T-cell (primary cell): Measurements from ENCODE around the gene PRR7. TPM values are rescaled to one million over a fixed set of nuclear protein-coding genes. Genes with fewer than 3 reads are reported as not detected.
A peak's percentile ranks its signal among the peaks of the same experiment; 100 is the strongest.

Source experiments
- ATAC-seq, 4 experiments: fragments of 200-7000 bp in 3 of 4; fragments of 150-1000 bp in 1 of 4; cut with Tn5 transposase; replicated peaks in 1 of 4; 1 replicate in 3 of 4; 2 replicates in 1 of 4; pipeline ENCODE4 v1.10.0; 2021; ENCODE audit warnings: moderate library complexity in 3 of 4, mild to moderate bottlenecking in 2 of 4, moderate number of reproducible peaks in 1 of 4
- CTCF ChIA-PET, 2 donors: fragments of 300-600 bp; sonication (Branson Sonifier 250); formaldehyde crosslinking; loops; one replicate each; lab custom pipeline; 2022; ENCODE audit warnings: antibody characterized with exemption in 2 of 2; lab: Charles Lee
- POLR2A ChIA-PET, 2 donors: fragments of 300-600 bp; sonication (Branson Sonifier 250); formaldehyde crosslinking; loops; one replicate each; lab custom pipeline; 2022; ENCODE audit warnings: antibody characterized with exemption in 2 of 2; lab: Charles Lee
- DNase-seq, 35 experiments: peaks; one replicate each; pipeline versions ENCODE4 v3.0.0 to v3.0.0-alpha.2; 2013 to 2023
- H3K27ac ChIP-seq: one replicate; pipeline ENCODE4 v1.5.1; 2013; ENCODE audit warnings: low read length
- H3K27me3 ChIP-seq, 2 experiments: replicated peaks in 1 of 2; 1 replicate in 1 of 2; 2 replicates in 1 of 2; pipeline versions ENCODE4 v1.6.1 to v1.7.0; 2013; ENCODE audit warnings: low read length in 1 of 2, mixed read lengths in 1 of 2; ENCODE audit not compliant: control insufficient read depth in 2 of 2, insufficient read depth in 2 of 2; ENCODE audit errors: extremely low read depth in 1 of 2
- H3K36me3 ChIP-seq, 2 donors: 1 replicate in 1 of 2; 2 replicates in 1 of 2; pipeline versions ENCODE4 v1.6.1 to v1.7.0; 2013; ENCODE audit warnings: low read length in 1 of 2; ENCODE audit not compliant: control insufficient read depth in 2 of 2, insufficient read depth in 1 of 2; ENCODE audit errors: extremely low read depth in 1 of 2
- H3K4me1 ChIP-seq, 2 experiments: 1 replicate in 1 of 2; 2 replicates in 1 of 2; pipeline versions ENCODE4 v1.6.1 to v1.7.0; 2013; ENCODE audit warnings: low read length in 2 of 2, mixed read lengths in 1 of 2; ENCODE audit not compliant: insufficient read depth in 2 of 2, control insufficient read depth in 1 of 2; ENCODE audit errors: extremely low read depth in 1 of 2
- H3K4me3 ChIP-seq, 2 donors: 1 replicate in 1 of 2; 2 replicates in 1 of 2; pipeline versions ENCODE4 v1.5.1 to v1.7.0; 2013; ENCODE audit warnings: mild to moderate bottlenecking in 2 of 2, low read length in 1 of 2, moderate library complexity in 1 of 2; ENCODE audit not compliant: control insufficient read depth in 1 of 2; ENCODE audit errors: extremely low read depth in 1 of 2
- H3K9me3 ChIP-seq: 2 replicates; pipeline ENCODE4 v1.7.0; 2013
- H3K27ac Mint-ChIP-seq, 2 donors: one replicate each; pipeline ENCODE4 v1.8.0; 2020 to 2021; ENCODE audit warnings: mild to moderate bottlenecking in 2 of 2, mixed read lengths in 2 of 2
- H3K27me3 Mint-ChIP-seq, 2 donors: one replicate each; pipeline ENCODE4 v1.8.0; 2021 to 2022; ENCODE audit warnings: mixed read lengths in 2 of 2
- H3K36me3 Mint-ChIP-seq: one replicate; pipeline ENCODE4 v1.8.0; 2021; ENCODE audit warnings: mixed read lengths
- H3K4me1 Mint-ChIP-seq, 3 donors: one replicate each; pipeline ENCODE4 v1.8.0; 2020 to 2022; ENCODE audit warnings: mixed read lengths in 3 of 3, mild to moderate bottlenecking in 1 of 3
- H3K4me3 Mint-ChIP-seq, 3 donors: one replicate each; pipeline ENCODE4 v1.8.0; 2020 to 2022; ENCODE audit warnings: mild to moderate bottlenecking in 3 of 3, mixed read lengths in 3 of 3, moderate library complexity in 3 of 3
- H3K9me3 Mint-ChIP-seq, 3 donors: one replicate each; pipeline ENCODE4 v1.8.0; 2020 to 2022; ENCODE audit warnings: mixed read lengths in 3 of 3
- WGBS: methylation state at CpG from one replicate; pipeline ENCODE4 v1.1.5; 2013; ENCODE audit warnings: missing lambda C conversion rate; ENCODE audit not compliant: insufficient coverage; 5-methylcytosine and 5-hydroxymethylcytosine counted together
- total RNA-seq, 35 experiments: library from RNA in 6 of 35; stranded (reverse) in 6 of 35; fragments of 120-200 nt in 1 of 35; gene quantifications; one replicate each; pipeline versions ENCODE4 v1.2.1 to v1.2.4 and lab custom pipeline; 2013 to 2026

Gene PRR7
- total RNA-seq, 5 donors from 2014 or later (not counting 1 experiment from before 2014, with no cell fraction given): 9.5 to 28.2 (median 12.3) TPM

DNA sequence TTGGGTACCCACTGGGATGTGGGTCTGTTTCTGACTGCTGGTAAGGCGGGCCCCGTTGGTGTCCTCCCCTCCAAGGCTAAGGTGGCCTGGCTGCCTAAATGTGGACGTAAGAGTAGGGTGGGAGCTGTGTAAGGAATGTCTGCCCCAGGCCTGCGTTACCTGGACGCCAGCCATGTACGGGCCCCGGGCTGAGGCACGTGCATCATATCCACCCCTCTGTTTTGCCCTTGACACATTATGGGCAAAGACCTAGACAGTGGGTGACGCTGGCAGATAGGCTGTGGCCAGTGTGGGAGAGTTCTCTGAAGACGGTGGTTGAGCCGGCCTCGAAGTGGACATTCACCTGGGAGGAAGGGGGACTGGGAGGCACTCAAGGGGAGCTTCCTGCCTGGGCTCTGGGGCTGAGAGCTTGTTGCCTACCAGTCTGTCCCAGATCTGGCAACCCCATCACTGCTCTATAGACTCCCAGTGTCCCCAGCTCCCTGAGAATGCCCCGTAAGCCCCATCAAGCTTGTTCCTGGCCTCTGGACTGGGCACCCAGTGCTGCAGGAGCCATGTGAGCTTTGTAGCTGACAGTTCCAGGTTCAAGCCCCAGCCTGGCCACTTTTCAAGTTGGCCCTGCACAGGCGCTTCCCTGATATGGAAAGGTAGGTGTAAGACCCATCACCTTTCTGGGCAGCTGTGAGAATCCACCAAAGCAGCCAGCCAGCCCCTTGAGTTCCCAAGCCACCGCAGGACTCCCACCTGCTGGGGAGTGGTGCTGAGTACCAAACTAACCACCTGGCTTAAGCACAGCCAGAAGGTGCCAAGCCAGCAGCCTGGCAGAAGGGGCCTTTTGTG, 3.2 kb upstream of the PRR7 start:
- H3K9me3 ChIP-seq: no peaks in the 10 kb centered on the region
- H3K4me3 ChIP-seq: no peak overlapping the region
- 90% methylated on average over 9 of the region's 15 CpGs for WGBS
- no peaks in the 10 kb centered on the region for H3K27me3 ChIP-seq
- Mint-ChIP-seq H3K4me1 (peaks cover 59 to 68% (median 65%) of the 10 kb centered on the region in 3 donors), H3K36me3 (peaks cover 24% of the 10 kb centered on the region), H3K27ac (peak overlapping the region; percentile 95), H3K9me3 (no peaks in the 10 kb centered on the region), H3K27me3 (no peaks in the 10 kb centered on the region), H3K4me3 (no peak overlapping the region)
- peak in 1 of 35 experiments; percentile 5 for DNase-seq
- peaks cover 12 to 46% of the 10 kb centered on the region in 2 donors for H3K36me3 ChIP-seq
- ChIA-PET POLR2A (interaction anchor here in 1 of 2 donors (0.6 to 1.2 kb wide), 2 partner anchors 16 to 71 kb away, joined by 3 read pairs; no protein-coding TSS in a partner anchor), CTCF (interaction anchor here (0.7 to 5.0 kb wide), 5 partner anchors 12 to 53 kb away, joined by 3 to 24 read pairs (median 4); no protein-coding TSS in a partner anchor)
- H3K27ac ChIP-seq: peak overlapping the region; percentile 87
- no peak for ATAC-seq
- H3K4me1 ChIP-seq: peaks cover 31 to 83% of the 10 kb centered on the region in 2 experiments

DNA sequence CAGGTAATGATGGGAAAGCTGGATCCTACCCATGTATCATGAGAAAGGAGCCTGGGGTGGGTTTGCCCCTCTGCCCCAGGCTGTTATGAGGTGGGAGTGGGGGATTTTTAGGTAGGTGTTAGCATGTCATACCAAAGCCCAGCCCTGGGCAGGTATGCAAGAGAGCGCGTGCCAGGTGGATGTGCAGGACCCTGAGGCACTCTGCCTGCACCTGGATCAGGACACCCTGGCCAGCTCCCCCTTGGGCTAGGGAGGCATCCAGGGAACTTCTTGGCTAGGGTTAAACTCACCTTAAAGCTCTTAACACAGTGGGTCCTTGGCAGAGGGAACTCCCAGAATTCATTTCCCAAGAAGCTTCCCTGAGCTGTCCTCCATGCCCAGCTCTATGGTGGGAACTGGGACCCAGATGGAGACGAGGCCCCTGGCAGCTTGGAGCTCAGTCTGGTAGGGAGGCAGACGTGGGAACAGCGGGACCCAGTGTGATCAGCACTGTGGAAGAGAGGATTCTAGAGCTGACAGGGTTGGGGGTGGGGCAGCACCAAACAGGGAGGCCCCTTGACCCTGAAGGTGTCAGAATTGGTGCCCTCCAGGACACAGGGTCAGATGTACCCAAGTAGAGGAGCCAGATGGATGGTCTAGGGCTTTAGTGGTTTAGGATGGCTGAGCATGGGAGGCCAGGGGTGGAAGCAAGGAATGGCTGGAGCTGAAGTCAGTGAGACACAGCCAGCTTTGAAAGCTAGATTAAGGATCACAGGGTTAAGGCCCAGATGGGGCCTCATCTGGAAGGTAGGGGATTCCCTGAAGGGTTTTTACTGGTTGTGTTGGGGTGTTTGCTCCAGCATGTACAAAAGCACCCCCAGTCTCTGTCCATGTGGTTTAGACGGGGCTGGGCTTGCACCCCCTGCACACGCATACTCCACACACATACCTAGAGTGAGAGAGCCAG, 2.2 kb upstream of the PRR7 start:
- Mint-ChIP-seq H3K36me3 (peaks cover 18% of the 10 kb centered on the region), H3K27me3 (no peaks in the 10 kb centered on the region), H3K4me3 (peak overlapping the region; percentile 39 to 72 (median 45)), H3K27ac (peak overlapping the region; percentile 95), H3K4me1 (peaks cover 58 to 63% (median 63%) of the 10 kb centered on the region in 3 donors), H3K9me3 (no peaks in the 10 kb centered on the region)
- Histone ChIP-seq H3K4me3 (no peak overlapping the region), H3K27me3 (no peaks in the 10 kb centered on the region), H3K4me1 (peaks cover 28 to 82% of the 10 kb centered on the region in 2 experiments), H3K27ac (peak overlapping the region; percentile 87), H3K36me3 (peaks cover 12 to 37% of the 10 kb centered on the region in 2 donors), H3K9me3 (no peaks in the 10 kb centered on the region)
- DNase-seq (peak in 13 of 35 experiments; percentile 7 to 77 (median 40)), ATAC-seq (peak in 1 of 4 experiments; percentile 37)
- ChIA-PET POLR2A (interaction anchor here (0.5 to 3.0 kb wide), 4 partner anchors 8 to 17 kb away, joined by 3 to 27 read pairs (median 3); no protein-coding TSS in a partner anchor), CTCF (interaction anchor here (0.6 to 5.0 kb wide), 8 partner anchors 13 to 54 kb away, joined by 3 to 24 read pairs (median 10); partner anchors contain the start of gene GRK6 (in 1 of the 2))
- 82% methylated on average over 5 of the region's 7 CpGs for WGBS

GRCh38 chr5:177445052-177445916, 1.3 kb upstream of the PRR7 start:
- peak in 1 of 4 experiments; percentile 40 for ATAC-seq
- H3K4me1 Mint-ChIP-seq: peaks cover 49 to 55% (median 54%) of the 10 kb centered on the region in 3 donors
- H3K36me3 Mint-ChIP-seq: peaks cover 9% of the 10 kb centered on the region
- H3K36me3 ChIP-seq: peaks cover 5 to 30% of the 10 kb centered on the region in 2 donors
- peaks cover 0 to 2% of the 10 kb centered on the region in 2 experiments for H3K27me3 ChIP-seq
- peak in 9 of 35 experiments; percentile 12 to 83 (median 41) for DNase-seq
- WGBS: 29% methylated on average over 5 of the region's 10 CpGs
- peak overlapping the region; percentile 87 for H3K27ac ChIP-seq
- peak overlapping the region; percentile 72 to 78 (median 72) for H3K4me3 Mint-ChIP-seq
- ChIA-PET CTCF (interaction anchor here (0.6 to 5.0 kb wide), 13 partner anchors 10 to 726 kb away, joined by 3 to 24 read pairs (median 5); partner anchors contain the start of gene GRK6 (in 1 of the 2)), POLR2A (interaction anchor here (0.7 to 3.0 kb wide), 7 partner anchors 9 to 55 kb away, joined by 3 to 27 read pairs (median 5); partner anchors contain the start of gene GRK6 (in 1 of the 2))
- no peak overlapping the region for H3K4me3 ChIP-seq
- H3K9me3 Mint-ChIP-seq: no peaks in the 10 kb centered on the region
- H3K4me1 ChIP-seq: peaks cover 24 to 81% of the 10 kb centered on the region in 2 experiments
- no peaks in the 10 kb centered on the region for H3K27me3 Mint-ChIP-seq
- no peaks in the 10 kb centered on the region for H3K9me3 ChIP-seq
- peak overlapping the region; percentile 95 for H3K27ac Mint-ChIP-seq

GRCh38 chr5:177445917-177446199, 756 bp upstream of the PRR7 start:
- Mint-ChIP-seq H3K27ac (peak overlapping the region; percentile 95), H3K4me1 (peaks cover 46 to 57% (median 53%) of the 10 kb centered on the region in 3 donors), H3K27me3 (no peaks in the 10 kb centered on the region), H3K36me3 (peaks cover 8% of the 10 kb centered on the region), H3K9me3 (no peaks in the 10 kb centered on the region), H3K4me3 (peak overlapping the region; percentile 72 to 78 (median 72))
- CTCF ChIA-PET: interaction anchor here (0.6 to 5.0 kb wide), 11 partner anchors 10 to 725 kb away, joined by 3 to 24 read pairs (median 6); partner anchors contain the start of gene GRK6 (in 1 of the 2)
- POLR2A ChIA-PET: interaction anchor here (0.6 to 3.0 kb wide), 7 partner anchors 9 to 404 kb away, joined by 3 to 27 read pairs (median 5); partner anchors contain the start of gene GRK6 (in 1 of the 2)
- Histone ChIP-seq H3K4me1 (peaks cover 19 to 78% of the 10 kb centered on the region in 2 experiments), H3K27me3 (peaks cover 0 to 2% of the 10 kb centered on the region in 2 experiments), H3K4me3 (peak overlapping the region in 1 of 2 donors; percentile 55), H3K27ac (peak overlapping the region; percentile 87), H3K9me3 (no peaks in the 10 kb centered on the region), H3K36me3 (peaks cover 0 to 25% of the 10 kb centered on the region in 2 donors)
- peak in 1 of 35 experiments; percentile 60 for DNase-seq
- 6% methylated on average over 3 of the region's 8 CpGs for WGBS
- peak in 1 of 4 experiments; percentile 2 for ATAC-seq

DNA sequence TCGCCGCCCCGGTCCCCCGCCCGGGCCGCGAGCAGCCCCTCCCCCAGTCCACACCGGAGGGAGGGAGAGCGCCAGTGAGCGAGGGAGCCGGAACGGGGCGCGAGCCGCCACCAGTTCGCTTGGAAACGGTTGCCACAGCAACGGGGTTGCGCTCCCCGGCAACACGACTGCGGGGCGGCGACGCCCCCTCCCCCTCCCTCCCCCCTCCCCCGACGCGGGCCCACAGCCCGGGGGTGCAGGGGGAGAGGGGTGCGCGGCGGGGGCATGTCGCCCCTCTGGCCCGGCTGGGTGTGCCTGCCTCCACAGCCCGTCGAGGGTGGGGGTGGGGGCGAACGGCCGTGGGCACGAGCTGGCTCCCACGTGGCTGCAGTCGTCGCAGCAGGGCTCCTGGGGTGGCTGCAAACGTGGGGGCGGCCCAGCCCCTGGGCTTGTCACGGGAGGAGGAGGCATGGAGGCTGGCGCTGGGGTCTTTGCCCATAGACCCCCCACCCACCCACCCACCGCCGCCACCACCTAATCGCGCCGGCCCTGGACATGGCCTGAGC, 524 bp downstream of the PRR7 start:
- Mint-ChIP-seq H3K4me1 (peaks cover 47 to 53% (median 53%) of the 10 kb centered on the region in 3 donors), H3K36me3 (peaks cover 5% of the 10 kb centered on the region), H3K9me3 (no peaks in the 10 kb centered on the region), H3K4me3 (peak overlapping the region; percentile 39 to 65 (median 50)), H3K27me3 (no peaks in the 10 kb centered on the region), H3K27ac (no peak overlapping the region)
- ATAC-seq: peak; percentile 36 to 52 (median 40)
- 0% methylated on average over 14 of the region's 52 CpGs for WGBS
- peaks cover 19 to 68% of the 10 kb centered on the region in 2 experiments for H3K4me1 ChIP-seq
- H3K36me3 ChIP-seq: peaks cover 0 to 12% of the 10 kb centered on the region in 2 donors
- peak overlapping the region; percentile 38 for H3K27ac ChIP-seq
- H3K4me3 ChIP-seq: peak overlapping the region in 1 of 2 donors; percentile 23
- ChIA-PET POLR2A (interaction anchor here (0.6 to 3.0 kb wide), 3 partner anchors 15 to 1416 kb away, joined by 3 to 27 read pairs (median 5); no protein-coding TSS in a partner anchor), CTCF (interaction anchor here (1.4 to 5.0 kb wide), 4 partner anchors 21 to 57 kb away, joined by 4 to 20 read pairs (median 12); partner anchors contain the start of gene GRK6 (in 1 of the 2))
- peak in 34 of 35 experiments; percentile 51 to 90 (median 76) for DNase-seq
- H3K27me3 ChIP-seq: peaks cover 0 to 2% of the 10 kb centered on the region in 2 experiments
- no peaks in the 10 kb centered on the region for H3K9me3 ChIP-seq
